Panc1 (cell line): Measurements from ENCODE around the gene SYT4. TPM values are rescaled to one million over a fixed set of nuclear protein-coding genes. Genes with fewer than 3 reads are reported as not detected.
A peak's percentile ranks its signal among the peaks of the same experiment; 100 is the strongest.

Experiments used
- ATAC-seq: fragments of 200-7000 bp; cut with Tn5 transposase; 2 replicates; pipeline ENCODE4 v1.9.1; 2020; ENCODE audit warnings: mild to moderate bottlenecking, moderate library complexity
- Bru-seq: library from RNA; stranded (reverse); fragments of 400-500 nt; gene quantifications from one replicate; lab custom pipeline; 2021; lab: Mats Ljungman, UMichigan
- BruChase-seq, 2 experiments: library from RNA; stranded (reverse); fragments of 400-500 nt; gene quantifications; one replicate each; lab custom pipeline; 2021; lab: Mats Ljungman, UMichigan
- BruUV-seq: library from RNA; stranded (reverse); fragments of 400-500 nt; replicated peaks from 2 replicates; lab custom pipeline; 2021; lab: Mats Ljungman, UMichigan
- CTCF ChIA-PET: fragments of 300-600 bp; sonication (Branson Sonifier 250); formaldehyde crosslinking; loops from one replicate; lab custom pipeline; 2022; ENCODE audit warnings: antibody characterized with exemption; lab: Charles Lee
- POLR2A ChIA-PET: fragments of 300-600 bp; sonication (Branson Sonifier 250); formaldehyde crosslinking; loops from one replicate; lab custom pipeline; 2022; ENCODE audit warnings: antibody characterized with exemption; lab: Charles Lee
- DNase-seq: peaks from one replicate; pipeline ENCODE4 v3.0.0-alpha.2; 2010; ENCODE audit warnings: low read depth, low spot score
- H3K27ac ChIP-seq: 2 replicates; pipeline ENCODE4 v1.5.1; 2011; ENCODE audit warnings: mild to moderate bottlenecking, low read length, inconsistent platforms
- H3K27me3 ChIP-seq: fragments of 200-500 bp; sonication (Bioruptor generic); 2 replicates; pipeline ENCODE4 v1.6.0; 2014; ENCODE audit warnings: low read length, inconsistent platforms; ENCODE audit not compliant: control insufficient read depth, insufficient read depth
- H3K36me3 ChIP-seq: fragments of 200-500 bp; sonication (Bioruptor generic); 2 replicates; pipeline ENCODE4 v1.5.1; 2014; ENCODE audit warnings: inconsistent platforms, mild to moderate bottlenecking, low read length, moderate library complexity; ENCODE audit not compliant: control insufficient read depth, insufficient read depth
- H3K4me1 ChIP-seq: 2 replicates; pipeline ENCODE4 v1.5.1; 2011; ENCODE audit warnings: inconsistent platforms, mild to moderate bottlenecking, low read length, moderate library complexity; ENCODE audit not compliant: control insufficient read depth, insufficient read depth
- H3K4me3 ChIP-seq, 2 experiments: 2 replicates each; pipeline ENCODE4 v1.5.1; 2011 to 2012; ENCODE audit warnings: low read depth in 2 of 2, low read length in 2 of 2, mild to moderate bottlenecking in 2 of 2, inconsistent platforms in 1 of 2, moderate library complexity in 1 of 2
- H3K9me3 ChIP-seq: fragments of 200-500 bp; sonication (Bioruptor generic); 2 replicates; pipeline ENCODE4 v1.5.1; 2014; ENCODE audit warnings: low read depth, mild to moderate bottlenecking, inconsistent platforms, low read length, moderate library complexity; ENCODE audit not compliant: control insufficient read depth, insufficient read depth
- CTCF ChIP-seq: fragments of 450-650 bp; IDR thresholded peaks from 2 replicates; pipeline ENCODE4 v1.5.1; 2017; ENCODE audit warnings: mild to moderate bottlenecking
- POLR2AphosphoS5 ChIP-seq: IDR thresholded peaks from 2 replicates; pipeline ENCODE4 v1.6.1; 2012; ENCODE audit warnings: mild to moderate bottlenecking, low read depth, low read length, moderate library complexity
- REST ChIP-seq, 2 experiments: IDR thresholded peaks; 2 replicates each; pipeline ENCODE4 v1.6.1; 2011 to 2012; ENCODE audit warnings: low read depth in 2 of 2, control low read depth in 1 of 2, low read length in 1 of 2, mild to moderate bottlenecking in 1 of 2, moderate library complexity in 1 of 2; ENCODE audit not compliant: insufficient read depth in 1 of 2
- SIN3A ChIP-seq: IDR thresholded peaks from 2 replicates; pipeline ENCODE4 v1.6.1; 2012; ENCODE audit warnings: low read depth, mild to moderate bottlenecking, low read length, moderate library complexity, borderline replicate concordance; ENCODE audit not compliant: insufficient read depth
- TCF7L2 ChIP-seq: IDR thresholded peaks from 2 replicates; pipeline ENCODE4 v1.6.1; 2011; ENCODE audit warnings: mild to moderate bottlenecking, low read depth, low read length, inconsistent platforms
- in situ Hi-C: cut with HindIII; loops from 2 replicates; pipeline ENCODE4 v1.10.0; 2016; ENCODE audit warnings: low sequenced_read_pairs, low pct_unique_long_range_greater_than_20kb
- intact Hi-C: fragments of 100-400 bp; cut with micrococcal nuclease; formaldehyde crosslinking; loops from one replicate; pipeline ENCODE4 v1.10.0; 2022; ENCODE audit not compliant: unreplicated experiment
- long read RNA-seq: library from polyadenylated mRNA; unstranded; transcript quantifications from one replicate; pipeline ENCODE4 v2.0.0, GENCODE V29; 2021; ENCODE audit not compliant: unreplicated experiment
- polyA plus RNA-seq: library from polyadenylated mRNA; unstranded; fragments of >200 nt; gene quantifications from one replicate; pipeline ENCODE4 v1.2.1, GENCODE V29; 2012; ENCODE audit warnings: missing spikeins; ENCODE audit not compliant: insufficient read length
- total RNA-seq: library from RNA; stranded (reverse); gene quantifications from one replicate; pipeline ENCODE4 v1.2.1, GENCODE V29; 2021; ENCODE audit not compliant: unreplicated experiment

Gene SYT4
- total RNA-seq, result not detected
- not detected for polyA plus RNA-seq
- not detected for Bru-seq, nascent RNA
- not detected for BruChase-seq, experiment 1, labeled RNA remaining after a 2-hour chase
- BruChase-seq, experiment 2, labeled RNA remaining after a 6-hour chase, result percentile 9 among the genes with signal in this experiment
- long read RNA-seq, result 0 reads

- CTCF ChIA-PET, result no interaction called here
- POLR2A ChIA-PET, result no interaction called here
- DNase-seq (no peak), ATAC-seq (no peak)
- in situ Hi-C loops (no loop called here), intact Hi-C loops (loop anchor here (10.0 kb wide), 2 partner anchors 982 to 1162 kb away; no protein-coding TSS in a partner anchor)
- H3K36me3 ChIP-seq, result no peaks in the 10 kb centered on the region
- H3K4me1 ChIP-seq, result no peaks in the 10 kb centered on the region
- no peaks in the 10 kb centered on the region for H3K27me3 ChIP-seq
- no peak for TF ChIP-seq SIN3A
- TF ChIP-seq POLR2AphosphoS5, result no peak
- no peak for TF ChIP-seq TCF7L2
- TF ChIP-seq CTCF, result no peak
- TF ChIP-seq REST (IDR thresholded peaks at IDR 0.05; ENCODE audit: insufficient read depth in 1 of 2, low read depth in 2 of 2, low read length in 1 of 2), result peak; percentile 70 to 82
- no peak within 1 kb of the TSS for H3K27ac ChIP-seq
- no peaks in the 10 kb centered on the region for H3K9me3 ChIP-seq
- no TSS peak for BruUV-seq
- no peak within 1 kb of the TSS for H3K4me3 ChIP-seq
Observed at GRCh38 chr18:43277164-43277600, at the start of gene SYT4. SYT4 (minus strand) TSS chr18:43277490; CDS start chr18:43277281, 209 bp downstream.

DNA sequence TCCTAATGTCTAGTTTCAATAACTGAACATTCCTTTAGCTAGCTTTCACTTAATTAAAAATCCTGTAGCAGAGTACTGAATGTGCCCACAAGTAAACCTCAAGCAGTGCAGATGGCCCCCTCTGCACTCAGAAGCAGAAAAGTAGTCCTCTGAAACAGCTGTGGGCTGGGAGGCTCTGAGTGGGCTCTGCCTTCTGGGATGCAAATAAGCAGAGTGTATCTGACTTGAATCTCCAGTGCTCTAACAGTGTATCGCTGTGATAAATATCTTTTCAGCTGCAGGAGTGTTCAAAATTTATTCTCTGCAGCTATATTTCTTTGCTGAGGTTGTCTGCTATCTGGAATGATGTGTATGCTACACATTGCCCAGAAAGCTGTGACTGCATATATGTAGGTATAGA, 44.8 kb upstream of the SYT4 start:
- H3K4me1 ChIP-seq, result no peaks in the 10 kb centered on the region
- in situ Hi-C loops, result no loop called here
- no peak overlapping the region for H3K27ac ChIP-seq
- H3K9me3 ChIP-seq, result no peaks in the 10 kb centered on the region
- no peaks in the 10 kb centered on the region for H3K27me3 ChIP-seq
- CTCF ChIA-PET, result no interaction called here
- no TSS peak for BruUV-seq
- no peak overlapping the region for H3K4me3 ChIP-seq
- no peak for TF ChIP-seq REST (IDR thresholded peaks at IDR 0.05; ENCODE audit: insufficient read depth in 1 of 2, low read depth in 2 of 2, low read length in 1 of 2)
- TF ChIP-seq CTCF, result no peak
- TF ChIP-seq SIN3A, result no peak
- no peak for TF ChIP-seq TCF7L2
- no peak for TF ChIP-seq POLR2AphosphoS5
- H3K36me3 ChIP-seq, result no peaks in the 10 kb centered on the region
- intact Hi-C loops, result no loop called here
- POLR2A ChIA-PET, result no interaction called here
- ATAC-seq (no peak), DNase-seq (no peak)
